ENCODE measurements around the gene MAG. TPM values are rescaled to one million over a fixed set of nuclear protein-coding genes. Genes with fewer than 3 reads are reported as not detected.

The MAG gene
- total and polyA plus RNA-seq, 2 of the 13 experiments (the other 11 are each of a cell fraction or from before 2014, with no cell fraction given), result 0.20 to 1.3 TPM

GRCh38 chr19:35341006-35341405, 49.0 kb downstream of the MAG start (continued):
- TF ChIP-seq ZHX2 (IDR thresholded peaks at IDR 0.05; ENCODE audit: low read depth), result no peak
- no peak for TF ChIP-seq ZHX2 (CRISPR knock-in tag; IDR thresholded peaks at IDR 0.05; ENCODE audit: borderline replicate concordance)

GRCh38 chr19:35341565-35342225, 49.7 kb downstream of the MAG start:
- H3K27me3 ChIP-seq (ENCODE audit: control insufficient read depth in 1 of 2, insufficient read depth in 2 of 2, low read length in 2 of 2), result no peaks in the 10 kb centered on the region
- H4K20me1 ChIP-seq (ENCODE audit: insufficient read depth, low read length), result no peaks in the 10 kb centered on the region
- H3K4me3 ChIP-seq (replicated peaks in 1 of 3; ENCODE audit: insufficient read depth in 1 of 3, low read depth in 2 of 3, low read length in 3 of 3), result no peak overlapping the region
- no peak overlapping the region for H3K27ac ChIP-seq (ENCODE audit: extremely low read length, insufficient read depth, low read length)
- no peak overlapping the region for H3K9ac ChIP-seq (ENCODE audit: insufficient read depth, low read depth, low read length)
- H2AFZ ChIP-seq (ENCODE audit: low read length), result no peak overlapping the region
- peaks cover 35% of the 10 kb centered on the region for H3K4me1 ChIP-seq (ENCODE audit: insufficient read depth, low read length)
- POLR2A ChIA-PET, result no interaction called here
- WGBS (ENCODE audit: low lambda C conversion rate), result 80% methylated on average over 4 of the region's 14 CpGs
- CTCF ChIA-PET (ENCODE audit: low intra/inter-chr PET ratio, low total read pairs), result no interaction called here
- H3K9me3 ChIP-seq (ENCODE audit: low read length), result no peaks in the 10 kb centered on the region
- FAIRE-seq (no peak), ATAC-seq (no peak), DNase-seq (ENCODE audit: low spot score) (no peak)
- in situ Hi-C loops (cut with HindIII; ENCODE audit: extremely low pct_ligation_motif_present, low pct_unique_long_range_greater_than_20kb), result no loop called here
- no peaks in the 10 kb centered on the region for H3K79me2 ChIP-seq (ENCODE audit: insufficient read depth, low read length)
- intact Hi-C loops (cut with micrococcal nuclease; ENCODE audit: unreplicated experiment), result no loop called here
- no TSS peak for BruUV-seq (replicated peaks)
- H3K36me3 ChIP-seq (replicated peaks in 1 of 2; ENCODE audit: control insufficient read depth in 1 of 2, insufficient read depth in 2 of 2, low read length in 2 of 2), result no peaks in the 10 kb centered on the region
- H3K4me2 ChIP-seq (ENCODE audit: low read depth, low read length), result no peak overlapping the region
- TF ChIP-seq MBD4 (IDR thresholded peaks at IDR 0.05; ENCODE audit: borderline replicate concordance, low read length) (no peak), ZNF879 (CRISPR knock-in tag; IDR thresholded peaks at IDR 0.05) (no peak), ZEB1 (IDR thresholded peaks at IDR 0.05; ENCODE audit: insufficient replicate concordance, low read depth) (no peak), ZBTB25 (CRISPR knock-in tag; IDR thresholded peaks at IDR 0.05) (no peak), PREB (CRISPR knock-in tag; IDR thresholded peaks at IDR 0.05) (no peak), SIX4 (CRISPR knock-in tag; IDR thresholded peaks at IDR 0.05) (no peak), ZXDC (CRISPR knock-in tag; IDR thresholded peaks at IDR 0.05) (no peak), MYC (CRISPR knock-in tag; IDR thresholded peaks at IDR 0.05; ENCODE audit: borderline replicate concordance) (no peak)
